ENCODE measurements around the gene ZNF280C.

DNA sequence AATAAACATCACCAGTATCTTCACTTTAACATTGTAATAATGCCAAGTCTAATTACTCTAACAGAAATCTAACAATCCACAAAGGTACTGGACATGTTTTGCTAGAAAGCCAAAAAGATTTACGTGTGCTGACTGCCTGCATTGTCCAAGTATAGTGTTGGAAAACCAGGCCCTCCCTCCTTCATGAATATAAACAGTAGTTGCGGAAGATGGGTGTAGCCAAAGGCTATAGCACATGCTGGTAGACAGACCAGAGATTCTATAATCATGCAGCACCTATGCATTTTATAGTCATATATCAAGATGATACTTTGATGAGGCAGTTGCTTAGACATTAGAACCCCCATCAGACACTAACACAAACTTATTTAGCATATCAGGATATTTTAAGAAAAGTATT is 22.6 kb downstream of the ZNF280C start:
- no peak for TF ChIP-seq CTCF (IDR thresholded peaks at IDR 0.05)
- no peak for TF ChIP-seq POLR2A (IDR thresholded peaks at IDR 0.05)

Data from tibial nerve (tissue), 3 donors.